ENCODE results near the gene SLF1.
"Not testable (repeated sequence)": the region's sequence is repeated elsewhere in the genome, so short reads cannot be mapped to it uniquely, and the experiment has no call there.

The SLF1 gene

GRCh38 chr5:94618493-94619328, at the start of gene SLF1, which contains the start of gene KIAA0825:
TSS of gene SLF1 (plus strand) at chr5:94618669. CDS start at chr5:94628811, 10,142 bp downstream.
TSS of gene KIAA0825 (minus strand) at chr5:94618604. CDS start at chr5:94537126, 81,478 bp downstream.
- peak; percentile 79 for DNase-seq (ENCODE audit: low read depth)

DNA sequence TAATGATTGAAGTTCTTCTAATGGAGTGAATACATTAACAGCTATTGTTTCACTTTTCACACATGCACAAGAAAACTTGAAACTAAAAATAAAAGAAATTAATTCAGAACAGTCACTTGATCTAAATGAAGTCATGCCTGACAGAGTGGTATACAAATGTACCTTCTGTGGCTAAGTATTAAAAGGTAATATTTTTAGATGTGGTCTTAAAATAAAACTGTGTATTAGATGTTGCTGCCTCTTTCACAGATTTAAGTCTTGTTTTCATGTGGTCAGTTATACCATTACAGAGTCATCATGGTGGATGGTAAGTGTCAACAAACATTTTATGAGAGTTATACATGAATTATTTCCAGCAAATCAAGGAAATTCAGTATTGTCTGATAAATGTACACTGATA, 47.1 kb upstream of the SLF1 start:
- no peak for DNase-seq (ENCODE audit: low read depth)

- DNase-seq (ENCODE audit: low read depth): not testable (repeated sequence)
Observed at GRCh38 chr5:94573349-94573748, 45.1 kb upstream of the SLF1 start.

DNA sequence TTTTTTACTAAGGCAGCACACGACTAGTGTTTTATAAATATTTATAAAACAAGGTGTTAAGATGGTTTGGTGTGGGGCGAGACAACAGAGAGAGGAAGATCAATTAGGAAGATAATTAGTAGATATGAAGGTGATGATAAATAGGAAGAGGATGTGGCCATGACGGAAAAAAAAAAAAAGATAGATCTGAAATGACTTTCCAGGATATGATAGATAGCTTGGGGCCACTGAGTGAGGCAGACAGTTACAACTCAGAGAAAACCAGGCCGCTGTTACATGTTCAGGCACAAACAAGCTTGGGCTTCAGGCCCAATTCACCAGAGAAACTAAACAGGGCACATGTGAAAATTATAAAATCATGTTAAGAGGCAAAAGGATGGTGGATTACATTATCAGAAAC, 43.3 kb upstream of the SLF1 start:
- no peak for DNase-seq (ENCODE audit: low read depth)

GRCh38 chr5:94577466-94578245, 40.8 kb upstream of the SLF1 start:
- no peak for DNase-seq (ENCODE audit: low read depth)

DNA sequence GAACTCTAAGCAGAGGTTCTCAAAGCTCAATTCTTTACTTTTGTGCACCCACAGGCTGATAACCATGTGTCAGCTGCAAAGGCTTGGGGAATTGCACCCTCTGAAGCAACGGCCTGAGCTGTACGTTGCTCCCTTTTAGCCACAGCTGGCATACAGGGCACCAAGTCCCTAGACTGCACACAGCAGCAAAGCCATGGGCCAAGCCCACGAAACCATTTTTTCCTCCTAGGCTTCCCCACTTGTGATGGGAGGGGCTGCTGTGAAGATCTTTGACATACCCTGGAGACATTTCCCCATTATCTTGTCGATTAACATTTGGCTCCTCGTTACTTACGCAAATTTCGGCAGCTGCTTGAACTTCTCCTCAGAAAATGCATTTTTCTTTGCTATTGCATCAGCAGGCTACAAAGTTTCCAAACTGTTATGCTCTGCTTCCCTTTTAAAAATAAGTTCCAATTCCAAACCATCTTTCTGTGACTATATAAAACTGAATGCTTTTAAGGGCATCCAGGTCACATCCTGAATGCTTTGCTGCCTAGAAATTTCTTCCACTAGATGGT, 23.1 kb upstream of the SLF1 start:
- DNase-seq (ENCODE audit: low read depth): no peak

DNA sequence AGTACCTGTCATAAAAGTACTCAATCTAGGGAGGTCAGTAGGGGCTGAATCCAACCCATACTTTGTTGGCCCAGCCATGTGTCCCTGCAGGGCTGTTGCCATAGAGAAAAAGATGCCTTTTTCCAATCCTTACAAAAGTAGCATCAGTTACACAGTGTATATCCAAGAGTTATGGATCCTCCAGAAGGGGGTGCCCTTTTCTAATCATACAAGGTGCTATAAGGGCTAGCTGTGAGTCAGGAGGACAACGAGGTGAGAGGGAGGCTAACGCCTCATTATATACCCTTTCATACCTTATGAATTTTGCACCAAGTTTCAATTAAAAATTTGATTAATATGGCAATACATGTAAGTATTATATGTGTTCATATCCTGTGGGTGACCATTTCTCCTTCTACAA, 4.9 kb upstream of the SLF1 start:
- no peak for DNase-seq (ENCODE audit: low read depth)

GRCh38 chr5:94614156-94614805, 4.2 kb upstream of the SLF1 start:
- no peak for DNase-seq (ENCODE audit: low read depth)

- no peak for DNase-seq (ENCODE audit: low read depth)
Observed at GRCh38 chr5:94615862-94616261, 2.6 kb upstream of the SLF1 start.

- peak; percentile 65 for DNase-seq (ENCODE audit: low read depth)
Observed at GRCh38 chr5:94618029-94618492, 408 bp upstream of the SLF1 start.

GRCh38 chr5:94620256-94620655, 1.8 kb downstream of the SLF1 start:
- DNase-seq (ENCODE audit: low read depth): no peak

- DNase-seq (ENCODE audit: low read depth): peak; percentile 9
Observed at GRCh38 chr5:94621763-94622162, 3.3 kb downstream of the SLF1 start.

DNA sequence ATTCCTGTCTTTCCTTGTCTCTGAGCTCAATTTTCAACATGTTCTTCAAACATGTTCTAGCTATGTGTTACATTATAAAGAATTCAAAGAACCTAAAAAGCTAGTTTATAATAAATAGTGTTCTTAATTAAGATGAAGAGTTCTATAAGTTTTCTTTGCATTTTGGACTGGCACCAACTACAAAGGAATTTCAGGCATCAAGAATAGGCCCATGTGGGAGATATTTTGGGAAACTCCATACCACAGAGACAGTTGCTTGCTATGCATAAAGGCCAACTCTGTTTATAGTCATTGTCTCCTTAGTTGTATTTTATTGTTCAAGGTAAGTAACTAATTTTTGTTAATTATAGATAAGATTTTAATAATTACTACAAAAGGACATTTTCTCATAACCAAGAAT, 4.5 kb downstream of the SLF1 start:
- DNase-seq (ENCODE audit: low read depth): no peak

DNA sequence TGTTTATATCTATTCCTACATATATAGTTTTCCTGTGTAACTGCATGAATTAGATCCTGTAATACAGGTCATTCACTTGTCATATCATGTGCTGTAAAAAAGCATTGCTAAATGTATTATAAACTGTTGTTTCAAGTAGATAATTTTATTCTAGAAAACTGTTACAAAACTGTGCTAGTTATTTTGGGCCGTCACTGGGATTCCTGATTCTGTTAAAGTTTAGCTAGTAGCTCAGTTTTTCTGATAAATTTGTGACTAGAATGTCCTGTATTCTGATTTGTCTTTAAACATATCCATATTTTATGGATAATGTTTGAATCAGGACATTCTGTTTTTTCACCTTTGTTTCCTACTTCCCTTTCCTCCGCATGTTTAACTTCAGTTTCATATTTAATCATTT, 5.4 kb downstream of the SLF1 start:
- DNase-seq (ENCODE audit: low read depth): no peak

- DNase-seq (ENCODE audit: low read depth): no peak
Observed at GRCh38 chr5:94627191-94627590, 8.7 kb downstream of the SLF1 start.

DNA sequence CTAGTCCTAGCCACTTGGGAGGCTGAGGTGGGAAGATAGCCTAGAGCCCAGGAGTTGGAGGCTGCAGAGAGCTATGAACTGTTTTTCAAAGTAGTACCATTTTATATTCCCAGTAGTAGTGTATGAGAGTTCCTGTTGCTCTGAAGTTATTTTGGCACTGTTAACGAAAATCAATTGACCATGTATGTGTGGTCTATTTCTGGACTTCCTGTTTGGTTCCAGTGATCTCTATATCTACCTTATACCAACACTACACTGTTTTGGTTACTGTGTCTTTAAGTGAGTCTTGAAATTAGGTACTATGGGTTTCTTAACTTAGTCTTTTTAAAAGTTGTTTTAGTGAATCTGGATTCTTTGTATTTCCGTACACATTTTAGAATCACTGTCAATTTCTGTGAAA, 13.6 kb downstream of the SLF1 start:
- no peak for DNase-seq (ENCODE audit: low read depth)

DNA sequence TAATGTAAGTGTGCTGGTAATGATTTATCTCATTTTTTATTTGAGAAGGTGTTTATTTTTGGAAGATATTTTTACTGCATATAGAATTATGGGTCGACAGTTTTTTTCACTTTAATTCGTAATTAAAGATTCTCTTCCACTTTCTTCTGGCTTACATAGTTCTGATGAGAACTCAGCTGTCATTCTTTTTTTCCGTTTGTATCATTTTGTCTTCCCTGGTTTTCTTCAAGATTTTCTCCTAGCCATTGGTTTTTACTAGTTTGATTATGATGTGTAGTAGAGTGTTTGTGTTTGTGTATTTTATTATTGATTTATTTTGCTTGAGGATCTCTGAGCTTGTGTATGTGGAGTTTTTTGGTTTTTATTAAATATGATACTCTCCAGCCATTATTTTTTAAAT, 21.7 kb downstream of the SLF1 start:
- DNase-seq (ENCODE audit: low read depth): no peak

DNA sequence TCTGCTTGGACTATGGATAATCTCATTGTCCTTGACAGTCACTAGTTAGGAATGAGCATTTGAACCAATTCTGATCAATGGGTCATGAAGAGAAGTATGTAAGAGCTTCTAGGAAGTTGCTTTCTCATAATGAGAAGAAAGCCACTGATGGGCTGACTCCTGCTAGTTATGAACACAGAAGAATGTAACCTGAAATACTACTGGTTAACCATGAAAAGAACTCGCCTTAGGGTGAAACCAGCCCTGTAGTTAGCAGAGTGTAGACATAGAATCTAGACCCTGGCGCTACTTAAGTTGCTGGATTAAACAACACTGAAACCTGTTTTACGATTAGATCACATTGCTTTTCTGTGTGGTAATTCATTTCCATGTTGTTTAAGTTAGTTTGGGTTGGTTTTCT, 26.6 kb downstream of the SLF1 start:
- DNase-seq (ENCODE audit: low read depth): no peak

DNA sequence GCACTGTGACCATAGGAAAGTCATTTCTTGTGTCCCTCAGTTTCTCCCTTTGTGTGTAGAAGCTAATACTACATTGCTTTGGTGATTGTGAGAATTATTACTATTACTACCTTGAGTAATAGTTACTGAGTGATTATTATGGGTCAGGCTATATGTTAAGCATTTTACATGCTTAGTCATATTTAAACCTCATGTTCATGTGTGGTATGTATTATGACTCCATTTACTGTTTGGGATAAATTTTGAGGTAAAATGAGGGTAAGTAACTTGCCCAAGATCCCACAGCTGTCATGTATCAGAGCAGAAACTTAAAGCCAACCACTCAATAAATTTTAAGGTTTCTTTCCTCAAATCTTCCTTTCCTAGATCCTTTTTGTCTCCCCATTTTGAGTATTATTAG, 28.3 kb downstream of the SLF1 start:
- DNase-seq (ENCODE audit: low read depth): no peak

- no peak for DNase-seq (ENCODE audit: low read depth)
Observed at GRCh38 chr5:94649874-94650273, 31.4 kb downstream of the SLF1 start.

- DNase-seq (ENCODE audit: low read depth): no peak
Observed at GRCh38 chr5:94658272-94658671, 39.8 kb downstream of the SLF1 start.

GRCh38 chr5:94660506-94660905, 42.0 kb downstream of the SLF1 start:
- DNase-seq (ENCODE audit: low read depth): no peak
